HL-60/S4 treated with phorbol 12-myristate 13-acetate at 8.2 ng/mL for 4 days and 3 days (cell line): ENCODE results near the gene C19orf85.
"Not testable (repeated sequence)": the region's sequence is repeated elsewhere in the genome, so short reads cannot be mapped to it uniquely, and the experiment has no call there.

ENCODE experiments used
- in situ Hi-C: fragments of 300-500 bp; cut with MboI; formaldehyde crosslinking; loops from 2 replicates; pipeline ENCODE4 v1.15.0; 2022; ENCODE audit warnings: low sequenced_read_pairs

C19orf85 gene

GRCh38 chr19:55442372-55442961 is 22.1 kb downstream of the C19orf85 start:
- in situ Hi-C loops = no loop called here

DNA sequence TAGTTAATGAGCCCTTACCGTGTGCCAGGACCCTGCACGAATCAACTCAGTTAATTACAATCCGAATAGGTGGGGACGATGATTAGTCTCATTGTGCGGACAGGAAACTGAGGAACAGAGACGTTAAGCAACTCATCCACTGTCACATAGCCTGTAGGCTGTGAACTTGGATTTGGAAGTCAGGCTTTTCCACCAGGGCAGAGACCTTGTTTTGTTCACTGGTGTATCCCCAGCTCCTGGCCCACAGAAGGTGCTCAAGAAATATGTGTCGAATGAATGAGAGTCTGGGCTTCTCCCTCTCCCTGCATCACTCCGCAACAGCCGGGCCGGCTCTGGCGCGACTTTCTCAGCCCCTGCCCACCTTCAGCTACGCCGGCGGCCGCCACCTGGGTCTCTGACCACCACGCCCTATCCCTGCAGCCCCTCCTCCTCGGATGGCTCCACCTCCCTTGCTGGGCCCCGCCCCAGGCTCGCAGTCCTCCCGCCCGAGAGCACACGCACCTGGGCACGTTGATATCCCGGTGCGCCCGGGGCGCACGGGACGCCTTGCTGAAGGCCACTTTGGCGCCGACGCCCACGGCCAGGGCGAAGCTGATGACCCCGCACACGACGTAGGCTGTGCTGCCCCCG is 22.7 kb downstream of the C19orf85 start:
- in situ Hi-C loops = no loop called here

- in situ Hi-C loops = no loop called here
Measured at GRCh38 chr19:55441319-55441691, 23.2 kb downstream of the C19orf85 start.

- in situ Hi-C loops = no loop called here
Measured at GRCh38 chr19:55440411-55441105, 24.0 kb downstream of the C19orf85 start.

GRCh38 chr19:55439052-55439451 is 25.5 kb downstream of the C19orf85 start:
- in situ Hi-C loops = no loop called here

- in situ Hi-C loops = no loop called here
Measured at GRCh38 chr19:55437410-55437809, 27.1 kb downstream of the C19orf85 start.

DNA sequence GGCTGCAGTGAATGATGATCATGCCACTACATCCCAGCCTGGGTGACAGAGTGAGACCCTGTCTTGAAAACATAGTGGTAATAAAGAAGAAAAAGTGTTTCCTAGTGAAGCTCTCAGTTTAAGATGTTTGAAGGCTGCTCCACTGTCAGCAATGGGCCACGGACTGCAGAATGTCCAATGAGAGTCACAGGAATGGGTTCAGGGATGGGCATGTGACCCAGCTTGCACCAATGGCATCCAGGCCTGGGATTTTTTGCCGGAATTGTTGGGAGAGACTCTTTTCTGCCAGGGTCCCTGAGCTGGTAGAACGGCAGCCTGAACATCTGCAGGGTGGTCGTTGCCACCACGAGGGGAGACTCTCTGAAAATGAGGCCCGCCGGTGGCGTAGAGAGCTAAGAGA is 27.7 kb downstream of the C19orf85 start:
- in situ Hi-C loops = no loop called here

- in situ Hi-C loops = no loop called here
Measured at GRCh38 chr19:55435020-55435419, 29.5 kb downstream of the C19orf85 start.

DNA sequence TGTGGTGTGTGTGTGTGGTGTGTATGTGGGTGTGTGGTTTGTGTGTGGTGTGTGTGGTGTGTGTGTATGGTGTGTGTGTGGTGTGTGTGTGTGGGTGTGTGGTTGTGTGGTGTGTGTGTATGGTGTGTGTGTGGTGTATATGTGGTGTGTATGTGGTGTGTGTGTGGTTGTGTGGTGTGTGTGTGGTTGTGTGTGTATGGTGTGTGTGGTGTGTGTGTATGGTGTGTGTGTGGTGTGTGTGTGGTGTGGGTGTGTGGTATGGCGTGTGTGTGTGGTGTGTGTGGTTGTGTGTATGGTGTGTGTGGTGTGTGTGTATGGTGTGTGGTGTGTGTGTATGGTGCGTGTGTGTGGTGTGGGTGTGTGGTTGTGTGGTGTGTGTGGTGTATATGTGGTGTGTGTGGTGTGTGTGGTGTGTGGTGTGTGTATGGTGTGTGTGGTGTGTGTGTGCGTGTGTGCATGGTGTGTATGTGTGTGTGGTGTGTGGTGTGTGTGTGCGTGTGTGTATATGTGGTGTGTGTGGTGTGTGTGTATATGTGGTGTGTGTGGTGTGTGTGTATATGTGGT is 30.1 kb downstream of the C19orf85 start:
- in situ Hi-C loops = no loop called here

- in situ Hi-C loops = no loop called here
Measured at GRCh38 chr19:55433292-55433691, 31.3 kb downstream of the C19orf85 start.

- in situ Hi-C loops = no loop called here
Measured at GRCh38 chr19:55432241-55432959, 32.2 kb downstream of the C19orf85 start.

DNA sequence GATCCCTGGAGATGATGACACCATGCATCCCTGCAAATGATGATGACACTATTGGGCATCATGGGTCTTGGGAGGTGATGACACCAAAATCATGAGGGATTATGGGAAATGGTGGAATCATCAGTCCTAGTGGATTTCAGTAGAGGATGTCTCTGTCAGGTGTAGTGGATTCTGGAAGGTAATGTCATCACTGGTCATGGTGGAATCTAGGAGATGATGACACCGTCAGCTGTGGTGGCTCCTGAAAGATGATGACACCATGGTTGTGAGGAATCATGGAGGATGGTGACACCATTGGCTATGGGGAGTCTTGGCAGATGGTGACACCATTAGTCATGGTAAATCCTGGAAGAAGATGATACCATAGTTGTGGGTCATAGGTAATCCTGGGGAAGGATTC is 33.4 kb downstream of the C19orf85 start:
- in situ Hi-C loops = no loop called here

DNA sequence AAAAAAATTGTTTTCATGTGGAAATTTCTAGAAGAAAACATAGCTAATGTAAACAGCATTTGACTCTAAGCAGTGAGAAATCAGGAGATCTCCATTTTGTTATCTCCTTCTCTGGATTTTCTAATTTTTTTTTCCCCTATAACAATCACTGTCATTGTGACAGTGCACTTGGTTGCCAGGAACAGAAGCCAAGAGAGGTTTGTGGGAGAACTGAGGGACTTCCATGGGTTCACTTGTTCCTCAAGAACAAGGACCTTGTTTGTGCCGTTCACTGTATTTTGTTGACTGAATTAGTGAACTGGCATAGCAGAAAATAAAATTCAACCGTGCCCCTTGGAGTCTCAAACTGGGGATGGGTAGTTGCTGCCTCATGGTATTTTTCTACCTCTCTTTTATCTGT is 38.5 kb downstream of the C19orf85 start:
- in situ Hi-C loops = no loop called here

- in situ Hi-C loops = no loop called here
Measured at GRCh38 chr19:55424518-55424917, 40.0 kb downstream of the C19orf85 start.

- in situ Hi-C loops = no loop called here
Measured at GRCh38 chr19:55423225-55424005, 41.1 kb downstream of the C19orf85 start.

- in situ Hi-C loops = not testable (repeated sequence)
Measured at GRCh38 chr19:55421281-55421680, 43.3 kb downstream of the C19orf85 start.

GRCh38 chr19:55419624-55420236 is 44.8 kb downstream of the C19orf85 start:
- in situ Hi-C loops = no loop called here

- in situ Hi-C loops = no loop called here
Measured at GRCh38 chr19:55419103-55419502, 45.4 kb downstream of the C19orf85 start.

DNA sequence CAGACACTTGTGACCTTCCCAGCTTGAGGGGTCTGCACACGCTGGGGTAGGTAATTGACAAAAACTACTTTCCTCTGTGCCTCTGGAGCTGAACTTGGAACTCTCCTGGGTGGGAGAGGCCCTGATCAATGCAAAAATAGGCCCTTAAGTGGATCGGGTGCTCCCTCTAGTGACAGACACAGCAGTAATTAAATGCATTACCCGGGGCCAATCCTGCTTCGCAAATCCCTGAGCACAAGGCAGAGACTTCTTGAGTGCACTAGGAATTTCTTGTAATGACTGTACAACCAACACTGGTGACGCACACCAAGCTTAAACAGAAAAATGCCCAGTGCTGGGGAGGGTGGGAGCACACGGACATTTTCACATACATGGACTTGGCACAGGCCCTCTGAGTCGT is 46.4 kb downstream of the C19orf85 start:
- in situ Hi-C loops = no loop called here
